Measurements from ENCODE around the gene ABTB2. TPM values are rescaled to one million over a fixed set of nuclear protein-coding genes. Genes with fewer than 3 reads are reported as not detected.

Gene ABTB2
- total and polyA plus RNA-seq, 10 of the 15 experiments (the other 5 are each of a cell fraction or from before 2014, with no cell fraction given), result 0.13 to 2.1 (median 0.72) TPM

DNA sequence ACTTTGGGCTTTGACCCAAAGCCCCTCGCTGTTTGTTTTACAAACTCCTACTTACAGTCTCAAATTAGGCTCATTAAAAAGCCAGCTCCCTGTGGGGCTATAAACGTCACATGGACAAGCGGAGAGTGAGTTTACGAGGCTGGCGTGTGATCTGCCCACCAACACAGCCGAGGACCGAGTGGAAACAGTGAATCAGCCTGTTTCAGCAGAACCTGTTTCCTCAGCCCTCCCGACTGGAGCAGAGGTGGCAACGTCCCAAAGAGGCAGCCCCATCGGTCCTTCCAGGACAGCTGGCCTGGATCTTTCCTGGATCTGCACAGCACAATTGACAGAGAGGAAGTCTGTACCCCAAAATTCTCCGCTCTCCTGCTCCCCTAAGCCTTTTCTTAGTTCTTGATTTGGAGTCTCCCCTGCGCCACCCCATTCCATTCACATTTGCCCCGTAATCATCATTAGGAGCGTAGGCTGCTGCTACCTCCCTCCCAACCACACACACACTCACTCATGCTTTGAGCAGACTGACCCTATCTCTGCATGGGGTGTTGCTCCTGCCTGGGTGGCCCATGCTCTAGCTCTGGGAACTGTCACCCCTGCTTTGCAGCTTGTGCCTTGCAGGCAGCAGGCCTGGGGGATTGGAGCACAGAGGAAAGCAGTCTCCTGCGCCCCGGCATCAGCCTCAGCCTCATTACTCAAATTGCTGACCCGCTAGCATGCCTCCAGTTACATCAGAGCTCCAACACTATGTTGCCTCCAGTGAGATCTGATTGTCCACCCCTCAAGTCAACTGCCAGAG is 134.6 kb downstream of the ABTB2 start (continued):
- TF ChIP-seq, protein P1, sequence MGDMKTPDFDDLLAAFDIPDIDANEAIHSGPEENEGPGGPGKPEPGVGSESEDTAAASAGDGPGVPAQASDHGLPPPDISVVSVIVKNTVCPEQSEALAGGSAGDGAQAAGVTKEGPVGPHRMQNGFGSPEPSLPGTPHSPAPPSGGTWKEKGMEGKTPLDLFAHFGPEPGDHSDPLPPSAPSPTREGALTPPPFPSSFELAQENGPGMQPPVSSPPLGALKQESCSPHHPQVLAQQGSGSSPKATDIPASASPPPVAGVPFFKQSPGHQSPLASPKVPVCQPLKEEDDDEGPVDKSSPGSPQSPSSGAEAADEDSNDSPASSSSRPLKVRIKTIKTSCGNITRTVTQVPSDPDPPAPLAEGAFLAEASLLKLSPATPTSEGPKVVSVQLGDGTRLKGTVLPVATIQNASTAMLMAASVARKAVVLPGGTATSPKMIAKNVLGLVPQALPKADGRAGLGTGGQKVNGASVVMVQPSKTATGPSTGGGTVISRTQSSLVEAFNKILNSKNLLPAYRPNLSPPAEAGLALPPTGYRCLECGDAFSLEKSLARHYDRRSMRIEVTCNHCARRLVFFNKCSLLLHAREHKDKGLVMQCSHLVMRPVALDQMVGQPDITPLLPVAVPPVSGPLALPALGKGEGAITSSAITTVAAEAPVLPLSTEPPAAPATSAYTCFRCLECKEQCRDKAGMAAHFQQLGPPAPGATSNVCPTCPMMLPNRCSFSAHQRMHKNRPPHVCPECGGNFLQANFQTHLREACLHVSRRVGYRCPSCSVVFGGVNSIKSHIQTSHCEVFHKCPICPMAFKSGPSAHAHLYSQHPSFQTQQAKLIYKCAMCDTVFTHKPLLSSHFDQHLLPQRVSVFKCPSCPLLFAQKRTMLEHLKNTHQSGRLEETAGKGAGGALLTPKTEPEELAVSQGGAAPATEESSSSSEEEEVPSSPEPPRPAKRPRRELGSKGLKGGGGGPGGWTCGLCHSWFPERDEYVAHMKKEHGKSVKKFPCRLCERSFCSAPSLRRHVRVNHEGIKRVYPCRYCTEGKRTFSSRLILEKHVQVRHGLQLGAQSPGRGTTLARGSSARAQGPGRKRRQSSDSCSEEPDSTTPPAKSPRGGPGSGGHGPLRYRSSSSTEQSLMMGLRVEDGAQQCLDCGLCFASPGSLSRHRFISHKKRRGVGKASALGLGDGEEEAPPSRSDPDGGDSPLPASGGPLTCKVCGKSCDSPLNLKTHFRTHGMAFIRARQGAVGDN (IDR thresholded peaks at IDR 0.05), result no peak
- TF ChIP-seq SIX5 (IDR thresholded peaks at IDR 0.05; ENCODE audit: low read depth, low read length, severe bottlenecking) (no peak), WRNIP1 (IDR thresholded peaks at IDR 0.05; ENCODE audit: borderline replicate concordance, low read depth, low read length) (no peak), NFXL1 (IDR thresholded peaks at IDR 0.05; ENCODE audit: borderline replicate concordance) (no peak), TCF3 (IDR thresholded peaks at IDR 0.05; ENCODE audit: borderline replicate concordance, insufficient read depth, low read depth, low read length) (no peak), BMI1 (IDR thresholded peaks at IDR 0.05; ENCODE audit: borderline replicate concordance) (no peak), KAT2A (conservative IDR thresholded peaks at IDR 0.05; ENCODE audit: control insufficient read depth, low read depth, low read length) (no peak), LARP7 (IDR thresholded peaks at IDR 0.05) (no peak)
- TF ChIP-seq, protein P2, sequence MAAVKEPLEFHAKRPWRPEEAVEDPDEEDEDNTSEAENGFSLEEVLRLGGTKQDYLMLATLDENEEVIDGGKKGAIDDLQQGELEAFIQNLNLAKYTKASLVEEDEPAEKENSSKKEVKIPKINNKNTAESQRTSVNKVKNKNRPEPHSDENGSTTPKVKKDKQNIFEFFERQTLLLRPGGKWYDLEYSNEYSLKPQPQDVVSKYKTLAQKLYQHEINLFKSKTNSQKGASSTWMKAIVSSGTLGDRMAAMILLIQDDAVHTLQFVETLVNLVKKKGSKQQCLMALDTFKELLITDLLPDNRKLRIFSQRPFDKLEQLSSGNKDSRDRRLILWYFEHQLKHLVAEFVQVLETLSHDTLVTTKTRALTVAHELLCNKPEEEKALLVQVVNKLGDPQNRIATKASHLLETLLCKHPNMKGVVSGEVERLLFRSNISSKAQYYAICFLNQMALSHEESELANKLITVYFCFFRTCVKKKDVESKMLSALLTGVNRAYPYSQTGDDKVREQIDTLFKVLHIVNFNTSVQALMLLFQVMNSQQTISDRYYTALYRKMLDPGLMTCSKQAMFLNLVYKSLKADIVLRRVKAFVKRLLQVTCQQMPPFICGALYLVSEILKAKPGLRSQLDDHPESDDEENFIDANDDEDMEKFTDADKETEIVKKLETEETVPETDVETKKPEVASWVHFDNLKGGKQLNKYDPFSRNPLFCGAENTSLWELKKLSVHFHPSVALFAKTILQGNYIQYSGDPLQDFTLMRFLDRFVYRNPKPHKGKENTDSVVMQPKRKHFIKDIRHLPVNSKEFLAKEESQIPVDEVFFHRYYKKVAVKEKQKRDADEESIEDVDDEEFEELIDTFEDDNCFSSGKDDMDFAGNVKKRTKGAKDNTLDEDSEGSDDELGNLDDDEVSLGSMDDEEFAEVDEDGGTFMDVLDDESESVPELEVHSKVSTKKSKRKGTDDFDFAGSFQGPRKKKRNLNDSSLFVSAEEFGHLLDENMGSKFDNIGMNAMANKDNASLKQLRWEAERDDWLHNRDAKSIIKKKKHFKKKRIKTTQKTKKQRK (IDR thresholded peaks at IDR 0.05; ENCODE audit: low read depth, low read length), result no peak
- TF ChIP-seq, protein P3, sequence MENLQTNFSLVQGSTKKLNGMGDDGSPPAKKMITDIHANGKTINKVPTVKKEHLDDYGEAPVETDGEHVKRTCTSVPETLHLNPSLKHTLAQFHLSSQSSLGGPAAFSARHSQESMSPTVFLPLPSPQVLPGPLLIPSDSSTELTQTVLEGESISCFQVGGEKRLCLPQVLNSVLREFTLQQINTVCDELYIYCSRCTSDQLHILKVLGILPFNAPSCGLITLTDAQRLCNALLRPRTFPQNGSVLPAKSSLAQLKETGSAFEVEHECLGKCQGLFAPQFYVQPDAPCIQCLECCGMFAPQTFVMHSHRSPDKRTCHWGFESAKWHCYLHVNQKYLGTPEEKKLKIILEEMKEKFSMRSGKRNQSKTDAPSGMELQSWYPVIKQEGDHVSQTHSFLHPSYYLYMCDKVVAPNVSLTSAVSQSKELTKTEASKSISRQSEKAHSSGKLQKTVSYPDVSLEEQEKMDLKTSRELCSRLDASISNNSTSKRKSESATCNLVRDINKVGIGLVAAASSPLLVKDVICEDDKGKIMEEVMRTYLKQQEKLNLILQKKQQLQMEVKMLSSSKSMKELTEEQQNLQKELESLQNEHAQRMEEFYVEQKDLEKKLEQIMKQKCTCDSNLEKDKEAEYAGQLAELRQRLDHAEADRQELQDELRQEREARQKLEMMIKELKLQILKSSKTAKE (IDR thresholded peaks at IDR 0.05; ENCODE audit: low read depth, poor library complexity, severe bottlenecking), result no peak
